GM12873 (cell line): ENCODE results near the gene FAM53A.

Source experiments
- TF ChIP-seq, protein P1 (sequence below): IDR thresholded peaks from 2 replicates; pipeline ENCODE4 v1.5.1; 2012; ENCODE audit warnings: low read depth, mild to moderate bottlenecking, moderate library complexity, low read length, control low read depth; ENCODE audit not compliant: insufficient read depth; ENCODE audit errors: missing control alignments

The FAM53A gene

DNA sequence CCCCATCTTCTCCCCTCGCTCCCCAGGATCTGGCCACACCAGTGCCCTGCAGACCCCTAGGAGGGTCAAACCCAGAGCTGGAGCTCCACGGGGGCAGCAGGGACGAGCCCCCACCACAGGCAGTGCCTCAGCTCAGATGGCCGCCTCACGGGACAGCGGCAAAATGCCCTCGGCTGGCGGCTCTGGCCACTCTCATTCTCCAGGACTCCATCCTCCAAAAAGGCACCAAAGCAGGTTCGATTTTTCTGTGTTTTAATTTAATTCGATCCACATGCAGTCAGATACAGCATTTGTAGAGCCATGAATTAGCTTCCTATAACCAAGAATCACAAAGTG lies 8.3 kb downstream of the FAM53A start:
- TF ChIP-seq, protein P1, sequence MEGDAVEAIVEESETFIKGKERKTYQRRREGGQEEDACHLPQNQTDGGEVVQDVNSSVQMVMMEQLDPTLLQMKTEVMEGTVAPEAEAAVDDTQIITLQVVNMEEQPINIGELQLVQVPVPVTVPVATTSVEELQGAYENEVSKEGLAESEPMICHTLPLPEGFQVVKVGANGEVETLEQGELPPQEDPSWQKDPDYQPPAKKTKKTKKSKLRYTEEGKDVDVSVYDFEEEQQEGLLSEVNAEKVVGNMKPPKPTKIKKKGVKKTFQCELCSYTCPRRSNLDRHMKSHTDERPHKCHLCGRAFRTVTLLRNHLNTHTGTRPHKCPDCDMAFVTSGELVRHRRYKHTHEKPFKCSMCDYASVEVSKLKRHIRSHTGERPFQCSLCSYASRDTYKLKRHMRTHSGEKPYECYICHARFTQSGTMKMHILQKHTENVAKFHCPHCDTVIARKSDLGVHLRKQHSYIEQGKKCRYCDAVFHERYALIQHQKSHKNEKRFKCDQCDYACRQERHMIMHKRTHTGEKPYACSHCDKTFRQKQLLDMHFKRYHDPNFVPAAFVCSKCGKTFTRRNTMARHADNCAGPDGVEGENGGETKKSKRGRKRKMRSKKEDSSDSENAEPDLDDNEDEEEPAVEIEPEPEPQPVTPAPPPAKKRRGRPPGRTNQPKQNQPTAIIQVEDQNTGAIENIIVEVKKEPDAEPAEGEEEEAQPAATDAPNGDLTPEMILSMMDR, result no peak

DNA sequence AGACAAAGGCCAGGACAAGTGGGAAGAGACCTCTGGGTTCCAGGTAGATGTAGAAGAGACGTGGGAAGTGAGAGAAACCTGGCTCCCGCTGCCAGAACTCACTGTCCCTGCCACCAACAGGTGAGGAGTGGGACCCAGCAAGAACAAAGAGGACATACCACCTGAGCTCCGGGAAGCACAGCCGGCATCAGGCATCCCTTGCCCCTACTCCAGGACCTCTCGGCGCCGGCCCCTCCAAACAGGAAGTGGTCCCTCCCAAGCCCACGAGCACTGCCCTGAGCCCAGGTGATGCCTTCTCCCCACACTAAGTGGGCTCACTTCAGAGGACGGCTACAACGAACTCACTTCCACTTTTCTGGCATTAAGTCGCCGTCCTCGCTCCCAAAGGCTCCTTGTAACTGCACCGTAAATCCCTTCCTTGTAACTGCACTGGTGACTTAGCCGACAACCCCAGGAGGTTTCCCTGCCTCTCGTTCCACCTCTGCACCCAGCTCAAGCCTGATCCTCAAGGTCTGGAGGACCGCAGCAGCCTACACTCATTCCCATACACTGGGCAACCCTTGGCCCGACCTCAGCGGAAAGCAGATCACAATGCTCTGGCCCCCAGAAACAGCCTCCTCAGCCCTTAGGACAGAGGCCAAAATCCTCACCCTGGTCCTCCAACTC lies 8.8 kb downstream of the FAM53A start:
- TF ChIP-seq, protein P1, result no peak

DNA sequence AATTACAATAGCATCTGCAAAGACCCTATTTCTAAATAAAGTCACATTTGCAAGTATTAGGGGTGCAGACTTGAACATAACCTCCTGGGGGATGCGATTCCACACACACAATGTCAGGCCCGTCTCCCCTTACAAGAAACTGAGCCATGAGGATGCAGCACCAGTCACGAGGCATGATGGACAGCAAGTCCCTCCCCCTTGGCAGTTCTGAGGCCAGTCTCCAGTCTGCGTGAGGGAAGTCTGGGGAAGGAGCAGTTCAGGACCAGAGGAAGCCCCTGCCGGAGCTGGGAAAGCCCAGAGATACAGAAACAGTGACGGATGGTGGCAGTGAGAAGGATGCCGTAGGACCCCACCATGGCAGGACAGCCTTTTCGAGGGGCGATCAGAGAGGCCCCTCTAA lies 9.4 kb downstream of the FAM53A start:
- TF ChIP-seq, protein P1, result no peak

DNA sequence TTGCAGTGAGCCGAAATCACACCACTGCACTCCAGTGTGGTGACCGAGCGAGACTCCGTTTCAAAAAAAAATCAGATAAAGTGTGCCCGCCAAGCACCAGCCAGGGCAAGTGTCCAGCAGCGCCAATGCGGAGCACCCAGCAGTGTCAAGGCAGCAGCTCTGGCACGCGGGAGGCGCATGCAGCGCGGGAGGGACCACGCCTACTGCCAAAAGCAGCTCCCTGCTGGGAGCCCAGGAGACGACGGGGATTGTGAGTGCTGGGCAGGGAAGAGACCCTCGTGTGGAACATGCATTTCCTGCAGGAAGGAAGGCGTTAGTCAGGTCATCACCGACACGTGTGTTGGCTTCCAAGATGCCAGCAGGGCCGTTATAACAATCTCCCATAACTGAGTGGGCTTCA lies 10.4 kb downstream of the FAM53A start:
- TF ChIP-seq, protein P1, result no peak

DNA sequence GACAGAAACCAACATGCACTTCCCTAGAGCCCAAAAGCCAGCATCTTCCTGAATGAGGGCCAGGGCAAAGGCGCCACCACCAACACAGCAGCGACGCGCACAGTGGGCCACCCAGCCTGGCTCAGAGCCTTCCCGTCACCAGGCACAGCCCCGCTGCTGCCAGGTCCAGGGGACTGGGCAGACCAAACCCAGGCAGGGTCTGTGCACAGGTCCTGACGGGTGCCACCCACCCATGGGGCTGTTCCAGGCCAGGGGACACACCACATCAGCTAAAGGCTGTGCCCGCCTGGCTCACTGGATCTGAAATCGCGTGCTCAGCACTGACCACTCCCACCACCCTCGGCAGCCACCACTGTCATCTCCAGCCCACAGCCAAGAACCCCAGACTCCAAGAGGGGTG lies 13.8 kb downstream of the FAM53A start:
- TF ChIP-seq, protein P1, result no peak

DNA sequence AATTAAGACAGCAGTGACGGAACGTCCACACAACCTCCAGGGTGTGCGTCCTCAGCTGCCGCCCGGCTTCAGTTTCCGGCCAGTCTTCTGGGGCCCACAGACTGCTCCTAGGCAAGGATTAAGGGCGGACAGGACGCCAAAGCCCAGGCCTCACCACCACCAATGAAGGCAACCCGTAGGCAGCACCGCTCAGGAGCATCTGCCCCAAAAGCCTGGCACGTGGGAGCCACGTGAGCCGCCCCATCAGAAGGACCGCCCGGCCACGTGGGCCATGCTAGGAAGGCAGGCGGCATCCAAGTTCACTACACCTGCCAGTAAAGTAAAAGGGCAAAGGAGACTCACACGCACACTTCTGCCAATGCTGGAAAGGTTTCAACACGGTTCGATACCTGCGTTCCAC lies 14.3 kb downstream of the FAM53A start:
- TF ChIP-seq, protein P1, result no peak

DNA sequence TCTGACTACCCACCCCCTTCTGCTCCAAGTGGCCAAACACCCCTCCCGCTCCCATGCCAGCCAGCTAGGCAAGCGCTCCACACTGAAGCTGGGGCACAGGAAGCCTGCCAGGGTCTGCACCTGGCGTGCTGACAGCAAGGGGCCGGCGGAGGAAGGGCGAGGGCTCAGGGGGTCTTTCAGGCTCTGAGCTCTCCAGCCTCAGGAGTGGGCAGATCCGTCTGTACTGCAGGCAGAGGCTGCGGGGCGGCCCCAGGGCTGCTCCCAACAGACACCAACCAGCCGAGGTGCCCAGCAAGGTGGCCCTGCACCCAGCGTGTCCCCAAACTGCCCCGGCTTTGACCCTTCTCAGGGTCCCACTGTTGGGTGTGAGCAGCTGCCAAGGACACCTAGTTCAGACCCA lies 14.8 kb downstream of the FAM53A start:
- TF ChIP-seq, protein P1, result no peak
